ENCODE measurements around the gene CIB2.

- no peak for TF ChIP-seq CTCF (IDR thresholded peaks at IDR 0.05; ENCODE audit: poor library complexity)
- TF ChIP-seq EZH2 (IDR thresholded peaks at IDR 0.05; ENCODE audit: borderline replicate concordance), result no peak
Observed at GRCh38 chr15:78168608-78169007, 37.4 kb upstream of the CIB2 start.
